NCI-H187 treated with DMSO at 0.1 percent for 48 hours (cell line): ENCODE data around the gene BRPF1.

Source experiments
- DNase-seq: peaks from one replicate; lab custom pipeline; 2025; lab: John Stamatoyannopoulos, UW

BRPF1 gene

DNA sequence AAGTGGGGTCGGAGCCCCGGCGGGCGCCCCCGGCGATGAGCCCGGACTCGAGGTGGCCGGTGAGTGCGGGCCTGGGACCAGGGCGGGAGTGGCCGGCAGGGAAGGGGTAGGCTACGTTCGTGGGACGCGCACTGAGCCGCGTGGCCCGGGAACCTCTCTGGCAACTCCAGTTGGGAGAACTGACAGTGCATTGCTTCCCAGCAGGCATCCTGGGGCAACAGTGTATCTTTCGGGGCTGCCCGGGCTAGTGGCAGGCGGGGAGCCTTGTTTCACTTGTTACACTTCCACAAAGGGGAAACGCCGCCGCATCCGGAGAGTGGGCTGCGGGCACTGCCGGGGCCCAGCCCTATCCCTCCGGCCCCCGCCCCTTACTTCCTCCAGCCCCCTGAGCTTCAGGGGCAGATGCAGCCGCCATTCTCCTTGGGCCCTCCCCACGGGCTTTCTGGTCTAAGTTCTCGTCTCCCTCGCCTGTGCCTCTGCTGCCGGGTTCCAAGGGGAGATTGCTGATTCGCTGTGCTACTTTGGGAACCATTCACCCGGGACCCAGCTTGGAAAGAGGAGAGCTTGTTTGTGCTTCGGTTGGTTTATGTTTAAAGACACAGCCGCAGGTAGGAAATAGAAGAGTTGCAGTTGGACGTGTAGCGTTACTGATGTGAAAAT, 675 bp downstream of the BRPF1 start:
- no peak for DNase-seq

DNA sequence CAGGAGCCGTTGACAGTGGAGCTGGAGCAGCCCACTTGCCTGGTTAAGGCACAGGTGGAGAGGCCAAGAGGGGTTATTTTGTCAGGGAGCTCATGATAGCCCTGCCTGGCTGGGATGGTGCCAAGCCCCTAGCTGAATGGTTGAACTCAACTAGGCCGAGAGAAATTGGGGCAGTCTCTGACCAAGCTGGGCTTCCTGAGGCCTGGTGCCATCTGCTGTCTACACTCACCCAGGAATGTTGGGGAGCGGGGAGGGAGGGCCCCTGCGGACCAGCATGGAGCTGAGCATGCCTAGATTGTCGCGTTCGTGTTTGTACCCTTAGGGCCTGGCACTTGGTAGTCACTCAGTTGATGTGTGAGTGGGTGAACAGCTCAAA, 1.2 kb downstream of the BRPF1 start:
- no peak for DNase-seq

DNA sequence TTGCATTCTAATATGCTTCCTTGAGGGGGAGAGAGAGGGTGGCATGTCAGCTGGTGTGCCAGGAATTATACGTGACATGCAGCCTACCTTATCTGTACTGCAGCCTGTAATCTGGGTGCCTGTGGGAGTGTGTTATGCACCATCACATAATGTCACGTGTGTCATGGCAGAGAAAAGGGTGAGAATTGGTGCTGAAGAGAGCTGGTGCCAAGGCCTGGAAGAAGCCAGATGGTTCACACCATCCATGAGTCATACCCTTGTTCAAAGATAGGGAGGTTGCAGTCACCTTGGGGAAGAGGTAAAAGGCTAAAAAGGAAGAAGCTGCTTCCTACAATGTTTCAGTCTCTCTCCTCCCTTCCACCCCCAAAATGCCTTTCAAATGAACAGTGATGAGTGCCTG, 5.3 kb downstream of the BRPF1 start:
- no peak for DNase-seq

DNA sequence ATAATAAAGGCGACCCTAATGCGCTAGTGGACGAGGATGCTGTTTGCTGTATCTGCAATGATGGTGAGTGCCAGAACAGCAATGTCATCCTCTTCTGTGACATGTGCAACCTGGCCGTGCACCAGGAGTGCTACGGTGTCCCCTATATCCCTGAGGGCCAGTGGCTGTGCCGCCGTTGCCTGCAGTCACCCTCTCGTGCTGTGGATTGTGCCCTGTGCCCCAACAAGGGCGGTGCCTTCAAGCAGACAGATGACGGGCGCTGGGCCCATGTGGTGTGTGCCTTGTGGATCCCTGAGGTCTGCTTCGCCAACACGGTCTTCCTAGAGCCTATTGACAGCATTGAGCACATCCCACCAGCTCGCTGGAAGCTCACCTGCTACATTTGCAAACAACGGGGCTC, 7.6 kb downstream of the BRPF1 start:
- no peak for DNase-seq

DNA sequence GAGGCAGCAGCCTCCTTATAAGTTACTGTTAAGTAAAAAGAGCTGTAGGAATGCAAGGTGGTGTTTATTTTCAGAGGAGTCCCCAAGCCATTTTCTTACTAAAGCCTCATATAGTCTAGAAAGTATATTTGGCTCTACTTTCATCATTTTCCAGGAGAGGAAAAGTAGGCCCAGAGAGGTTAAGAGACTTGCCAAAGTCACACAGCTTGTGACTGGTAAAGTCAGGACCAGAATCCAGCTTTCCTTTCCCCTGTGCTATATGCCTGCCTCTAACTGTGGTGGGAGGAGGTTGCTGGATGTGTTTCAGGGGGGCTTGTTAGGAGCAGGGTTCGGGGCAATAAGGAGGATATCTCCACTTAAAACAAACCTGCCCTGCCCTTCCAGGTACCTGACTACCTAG, 11.0 kb downstream of the BRPF1 start:
- no peak for DNase-seq

DNA sequence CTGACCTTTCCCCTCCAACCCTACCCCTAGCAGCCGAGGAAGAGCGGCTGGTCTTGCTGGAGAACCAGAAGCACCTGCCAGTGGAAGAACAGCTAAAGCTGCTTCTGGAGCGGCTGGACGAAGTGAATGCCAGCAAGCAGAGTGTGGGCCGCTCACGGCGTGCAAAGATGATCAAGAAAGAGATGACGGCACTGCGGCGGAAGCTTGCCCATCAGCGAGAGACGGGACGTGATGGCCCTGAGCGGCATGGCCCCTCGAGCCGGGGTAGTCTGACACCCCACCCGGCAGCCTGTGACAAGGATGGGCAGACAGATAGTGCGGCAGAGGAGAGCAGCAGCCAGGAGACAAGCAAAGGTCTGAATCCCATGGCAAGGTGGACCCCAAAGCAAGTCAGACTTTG, 12.0 kb downstream of the BRPF1 start:
- DNase-seq, result no peak

DNA sequence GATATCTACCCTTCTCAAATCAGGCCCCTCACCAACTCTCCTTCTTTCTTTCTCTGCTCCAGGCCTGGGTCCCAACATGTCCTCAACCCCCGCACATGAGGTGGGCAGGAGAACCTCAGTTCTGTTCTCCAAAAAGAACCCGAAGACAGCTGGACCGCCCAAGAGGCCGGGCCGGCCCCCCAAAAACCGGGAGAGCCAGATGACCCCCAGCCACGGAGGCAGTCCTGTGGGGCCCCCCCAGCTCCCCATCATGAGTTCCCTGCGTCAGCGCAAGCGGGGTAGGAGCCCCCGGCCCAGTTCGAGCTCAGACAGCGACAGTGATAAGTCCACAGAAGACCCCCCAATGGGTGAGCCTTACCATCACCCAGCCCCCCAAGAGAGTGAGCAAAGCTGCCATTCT, 12.6 kb downstream of the BRPF1 start:
- no peak for DNase-seq

DNA sequence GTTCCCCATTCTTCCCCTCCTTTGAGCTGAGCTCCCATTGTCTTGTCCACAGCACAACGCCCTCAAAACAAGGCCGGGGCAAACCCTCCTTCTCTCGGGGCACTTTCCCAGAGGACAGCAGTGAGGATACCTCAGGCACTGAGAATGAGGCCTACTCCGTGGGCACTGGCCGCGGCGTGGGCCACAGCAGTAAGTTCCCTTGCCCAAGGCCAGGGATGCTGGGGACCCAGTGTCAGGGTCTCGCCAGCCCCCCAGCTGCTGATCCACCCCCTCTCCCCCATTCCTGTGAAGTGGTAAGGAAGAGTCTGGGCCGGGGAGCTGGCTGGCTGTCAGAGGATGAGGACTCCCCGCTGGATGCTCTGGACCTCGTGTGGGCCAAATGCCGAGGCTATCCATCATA, 14.0 kb downstream of the BRPF1 start:
- no peak for DNase-seq

DNA sequence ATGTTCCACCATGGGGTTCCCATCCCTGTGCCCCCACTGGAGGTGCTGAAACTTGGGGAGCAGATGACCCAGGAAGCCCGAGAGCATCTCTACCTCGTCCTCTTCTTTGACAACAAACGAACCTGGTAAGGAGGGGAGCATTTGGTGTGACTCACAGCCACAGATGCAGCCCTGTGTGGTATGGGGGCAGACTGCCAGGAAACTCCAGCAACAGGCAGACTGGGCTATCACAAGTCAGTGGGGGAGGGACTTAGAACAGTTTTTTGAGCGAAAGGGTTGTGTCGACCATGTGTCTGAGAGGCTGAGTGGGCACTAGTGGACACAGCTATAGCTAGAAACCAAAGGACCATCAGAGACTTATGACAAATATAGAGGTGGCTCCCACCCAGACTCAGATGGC, 14.8 kb downstream of the BRPF1 start:
- no peak for DNase-seq

DNA sequence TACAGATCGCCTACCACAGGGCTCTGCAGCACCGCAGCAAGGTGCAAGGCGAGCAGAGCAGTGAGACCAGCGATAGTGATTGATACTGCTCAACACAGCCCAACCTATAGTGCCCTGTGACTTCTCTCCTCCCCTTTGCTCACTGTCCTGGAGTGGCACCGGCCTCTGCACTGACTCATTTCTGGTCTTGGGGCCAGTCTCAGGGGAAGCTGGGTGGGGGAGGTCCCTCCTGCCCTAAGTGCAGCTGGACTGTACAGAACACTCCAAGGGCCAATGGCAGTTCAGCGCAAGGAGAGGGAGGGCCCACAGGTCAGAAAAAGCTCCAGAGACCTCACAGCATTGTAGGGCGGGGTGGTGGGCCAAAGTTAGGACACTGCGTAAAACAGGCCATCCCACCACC, 15.7 kb downstream of the BRPF1 start:
- DNase-seq, result no peak

DNA sequence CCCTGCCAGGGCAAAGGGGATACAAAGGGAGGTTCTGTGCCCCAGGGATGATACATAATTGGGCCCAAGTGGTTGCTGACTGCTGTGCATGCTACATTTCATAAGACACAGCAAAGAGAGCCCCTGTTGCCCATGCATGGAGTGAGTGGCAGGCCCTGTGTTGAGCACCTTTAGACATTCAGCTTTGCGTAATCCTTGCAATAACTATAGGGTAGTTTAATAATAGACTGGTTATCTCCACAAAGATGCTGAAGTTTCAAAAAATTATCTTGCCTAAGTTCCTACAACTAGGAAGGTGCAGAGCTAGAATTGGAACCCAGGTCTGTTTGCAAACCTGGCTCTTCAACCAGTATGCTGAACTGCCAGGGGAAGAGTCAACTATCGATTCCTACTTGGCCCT, 16.5 kb downstream of the BRPF1 start:
- no peak for DNase-seq

DNA sequence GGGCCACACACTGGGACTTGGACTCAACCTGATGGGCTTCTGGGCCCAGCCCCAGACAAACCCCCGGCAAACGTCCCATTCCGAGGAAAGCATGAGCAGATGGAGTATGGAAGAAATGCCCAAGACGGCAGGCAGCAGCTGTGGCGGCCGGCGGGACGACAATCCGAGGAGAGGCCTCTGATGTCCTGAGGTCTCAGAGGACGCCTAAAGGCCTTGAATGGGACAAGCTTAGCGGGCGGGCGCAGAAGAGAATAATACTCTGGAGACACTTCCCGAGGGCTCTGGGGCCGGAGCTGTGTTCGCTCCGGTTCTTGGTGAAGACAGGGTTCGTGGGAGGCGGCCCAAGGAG, 17.7 kb downstream of the BRPF1 start:
- no peak for DNase-seq

DNA sequence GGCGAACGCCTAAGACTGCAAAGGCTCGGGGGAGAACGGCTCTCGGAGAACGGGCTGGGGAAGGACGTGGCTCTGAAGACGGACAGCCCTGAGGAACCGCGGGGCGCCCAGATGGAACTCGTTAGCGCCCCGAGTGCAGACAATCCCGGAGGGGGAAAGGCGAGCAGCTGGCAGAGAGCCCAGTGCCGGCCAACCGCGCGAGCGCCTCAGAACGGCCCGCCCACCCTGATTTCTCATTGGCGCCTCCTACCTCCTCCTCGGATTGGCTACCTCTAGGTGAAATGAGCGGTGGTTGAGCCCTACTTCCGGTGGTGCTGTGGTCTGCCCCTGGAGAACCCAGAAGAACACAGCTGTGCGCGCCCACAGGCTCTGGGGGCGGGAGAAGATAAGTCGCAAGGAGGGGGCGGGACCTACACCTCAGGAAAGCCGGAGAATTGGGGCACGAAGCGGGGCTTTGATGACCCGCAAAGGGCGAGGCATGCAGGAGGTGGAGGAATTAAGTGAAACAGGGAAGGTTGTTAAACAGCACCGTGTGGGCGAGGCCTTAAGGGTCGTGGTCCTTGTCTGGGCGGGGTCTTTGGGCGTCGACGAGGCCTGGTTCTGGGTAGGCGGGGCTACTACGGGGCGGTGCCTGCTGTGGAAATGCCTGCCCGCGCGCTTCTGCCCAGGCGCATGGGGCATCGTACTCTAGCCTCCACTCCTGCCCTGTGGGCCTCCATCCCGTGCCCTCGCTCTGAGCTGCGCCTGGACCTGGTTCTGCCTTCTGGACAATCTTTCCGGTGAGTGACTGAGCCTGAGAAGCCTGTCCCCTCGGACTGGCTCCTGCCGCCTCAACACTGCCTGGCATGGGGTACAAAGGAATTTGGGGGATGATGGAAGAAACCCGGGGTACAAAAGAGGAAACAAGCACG, 18.4 kb downstream of the BRPF1 start, which contains the start of gene OGG1:
OGG1 (plus strand) TSS at position 308 of the 911 bp plus-strand sequence; CDS start at position 643, 335 bp downstream.
- DNase-seq, result peak; percentile 70

DNA sequence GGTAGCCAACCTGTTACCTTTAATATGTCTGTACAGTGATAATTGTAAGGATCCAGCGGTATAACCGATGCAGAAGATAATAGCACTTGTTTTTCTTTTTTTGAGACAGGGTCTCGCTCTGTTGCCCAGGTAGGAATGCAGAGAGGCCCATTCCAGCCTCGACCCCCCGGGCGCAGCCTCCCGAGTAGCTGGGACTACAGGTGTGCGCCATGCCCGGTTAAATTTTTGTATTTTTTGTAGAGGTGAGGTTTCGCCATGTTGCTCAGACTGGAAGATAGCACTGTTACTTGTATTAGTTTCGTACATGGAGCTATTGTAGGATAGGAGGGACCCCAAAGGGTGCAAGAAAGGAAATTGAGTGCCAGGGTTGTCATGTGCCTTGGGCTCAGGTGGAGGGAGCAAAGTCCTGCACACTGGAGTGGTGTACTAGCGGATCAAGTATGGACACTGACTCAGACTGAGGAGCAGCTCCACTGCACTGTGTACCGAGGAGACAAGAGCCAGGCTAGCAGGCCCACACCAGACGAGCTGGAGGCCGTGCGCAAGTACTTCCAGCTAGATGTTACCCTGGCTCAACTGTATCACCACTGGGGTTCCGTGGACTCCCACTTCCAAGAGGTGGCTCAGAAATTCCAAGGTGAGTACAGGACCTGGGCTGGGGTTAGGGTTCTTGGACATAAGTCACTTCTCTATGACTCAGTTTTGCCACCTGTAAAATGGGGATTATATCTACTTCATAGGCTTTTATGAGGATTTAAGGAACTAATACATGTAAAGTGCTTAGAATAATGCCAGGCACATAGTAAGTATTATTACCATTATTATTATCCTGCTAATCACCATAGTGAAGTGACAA, 19.2 kb downstream of the BRPF1 start:
- no peak for DNase-seq

DNA sequence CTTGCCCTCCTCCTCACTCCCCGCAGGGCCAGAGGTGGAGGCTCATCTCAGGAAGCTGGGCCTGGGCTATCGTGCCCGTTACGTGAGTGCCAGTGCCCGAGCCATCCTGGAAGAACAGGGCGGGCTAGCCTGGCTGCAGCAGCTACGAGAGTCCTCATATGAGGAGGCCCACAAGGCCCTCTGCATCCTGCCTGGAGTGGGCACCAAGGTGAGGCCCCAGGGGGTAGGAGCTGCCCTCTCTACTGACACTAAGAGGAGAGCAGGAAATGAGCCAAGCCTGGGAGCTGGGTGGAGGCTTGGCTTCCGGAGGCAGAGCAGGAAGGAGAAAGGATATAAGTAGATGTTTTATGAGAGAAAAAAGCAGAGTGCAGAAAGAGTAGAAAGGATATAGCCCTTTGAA, 23.1 kb downstream of the BRPF1 start:
- DNase-seq, result no peak

DNA sequence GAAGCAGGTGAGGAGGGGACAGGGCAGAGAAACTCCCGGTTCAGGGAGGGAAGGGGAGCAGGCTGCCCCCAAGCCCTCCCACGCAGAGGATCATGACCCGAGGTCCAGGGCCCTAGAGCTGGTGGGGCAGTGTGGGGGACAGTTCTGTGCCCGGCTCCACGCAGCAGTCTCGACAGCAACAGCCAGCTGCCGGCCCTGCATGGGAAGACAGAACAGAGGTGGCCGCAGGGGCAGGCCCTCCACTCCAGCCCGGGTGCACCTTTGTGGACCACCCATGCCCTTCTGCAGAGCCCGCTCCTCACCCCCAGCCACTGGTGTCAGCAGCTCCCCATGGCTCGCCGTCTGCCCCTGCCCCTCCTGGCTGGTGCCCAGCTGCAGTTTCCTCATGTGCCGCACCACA, 25.9 kb downstream of the BRPF1 start:
- DNase-seq, result no peak

DNA sequence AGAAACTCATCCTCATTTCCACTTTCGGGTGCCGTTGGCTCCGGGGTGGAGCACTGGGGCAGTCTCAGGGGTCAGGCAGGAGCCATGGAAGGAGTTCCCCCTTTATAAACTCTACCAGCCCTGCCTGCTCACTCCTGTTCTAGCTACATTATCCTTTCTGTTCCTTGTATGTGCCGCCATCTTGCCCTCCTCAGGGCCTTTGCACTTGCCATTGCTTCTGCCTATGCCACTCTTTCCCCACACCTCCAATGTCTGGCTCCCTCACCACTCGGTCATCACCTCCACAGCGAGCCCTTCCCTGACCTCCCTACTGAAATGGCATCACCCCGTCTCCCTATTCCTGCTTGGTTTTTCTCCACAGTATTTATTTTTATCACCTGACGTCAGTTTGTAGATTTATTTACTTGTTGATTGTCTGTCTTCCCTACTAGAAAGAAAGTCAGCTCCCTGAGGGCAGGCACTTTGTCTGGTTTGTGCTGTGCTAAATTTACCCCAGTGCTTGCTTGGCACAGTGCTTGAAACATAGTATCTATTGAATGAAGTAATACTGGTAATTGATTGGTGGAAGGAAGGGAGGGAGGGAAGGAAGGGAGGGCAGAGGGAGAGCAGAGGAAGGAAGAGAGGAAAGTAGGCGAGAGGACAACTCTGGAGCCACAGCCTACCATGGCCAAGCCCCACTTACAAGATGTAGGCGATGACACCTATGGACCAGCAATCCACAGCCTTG, 29.4 kb downstream of the BRPF1 start:
- DNase-seq, result no peak

DNA sequence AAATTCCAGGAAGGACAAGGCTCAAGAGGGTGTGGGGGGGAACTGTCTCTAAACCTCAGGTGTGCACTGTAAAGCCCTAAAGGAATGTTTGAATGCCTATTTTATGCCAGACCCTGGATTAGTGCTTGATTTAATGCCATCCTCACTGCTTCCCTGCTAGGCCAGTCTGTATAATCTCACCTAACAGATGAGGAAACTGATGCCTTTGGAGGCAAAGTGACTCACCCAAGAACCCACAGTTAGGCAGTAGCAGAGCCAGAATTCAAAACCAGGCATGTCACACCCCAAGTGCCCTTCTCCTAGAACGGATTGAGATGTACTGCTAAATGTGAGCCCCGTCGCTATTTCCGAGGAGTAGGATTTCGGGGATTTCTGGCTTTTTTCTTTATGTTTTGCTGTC, 30.4 kb downstream of the BRPF1 start:
- DNase-seq, result no peak

DNA sequence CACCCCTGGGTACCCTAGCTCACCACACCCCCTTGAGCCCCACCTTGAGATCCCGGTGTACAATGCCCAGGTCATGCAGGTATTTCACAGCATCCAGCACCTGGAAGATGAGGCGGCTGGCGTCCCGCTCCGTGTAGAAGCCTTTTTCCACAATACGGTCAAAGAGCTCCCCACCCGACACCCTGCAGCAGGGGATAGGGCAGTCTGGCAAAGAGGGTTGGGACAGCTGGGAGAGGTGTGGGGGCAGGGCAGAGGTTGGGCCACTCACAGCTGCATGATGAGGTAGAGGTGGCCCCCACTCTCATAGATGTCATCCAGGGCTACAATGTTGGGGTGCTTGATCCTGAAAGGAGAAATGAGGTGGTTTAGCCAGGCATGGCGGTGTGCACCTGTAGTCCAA, 31.3 kb downstream of the BRPF1 start:
- no peak for DNase-seq

DNA sequence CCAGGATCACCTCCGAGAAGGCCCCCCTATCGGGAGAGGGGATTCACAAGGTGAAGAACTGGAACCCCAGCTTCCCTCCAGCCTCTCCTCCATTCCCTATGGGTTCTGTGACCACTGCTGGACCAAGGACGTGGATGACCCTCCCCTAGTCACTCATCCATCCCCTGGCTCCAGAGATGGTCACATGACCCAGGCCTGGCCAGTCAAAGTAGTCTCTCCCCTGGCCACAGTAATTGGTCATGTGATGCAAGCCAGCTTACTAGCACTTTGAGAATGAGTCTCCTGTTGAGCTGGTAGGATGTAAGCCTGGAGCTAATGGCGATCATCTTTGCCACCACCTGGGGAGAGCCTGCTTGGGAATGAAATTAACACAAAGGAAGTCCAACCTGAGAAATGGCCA, 34.3 kb downstream of the BRPF1 start:
- DNase-seq, result no peak

DNA sequence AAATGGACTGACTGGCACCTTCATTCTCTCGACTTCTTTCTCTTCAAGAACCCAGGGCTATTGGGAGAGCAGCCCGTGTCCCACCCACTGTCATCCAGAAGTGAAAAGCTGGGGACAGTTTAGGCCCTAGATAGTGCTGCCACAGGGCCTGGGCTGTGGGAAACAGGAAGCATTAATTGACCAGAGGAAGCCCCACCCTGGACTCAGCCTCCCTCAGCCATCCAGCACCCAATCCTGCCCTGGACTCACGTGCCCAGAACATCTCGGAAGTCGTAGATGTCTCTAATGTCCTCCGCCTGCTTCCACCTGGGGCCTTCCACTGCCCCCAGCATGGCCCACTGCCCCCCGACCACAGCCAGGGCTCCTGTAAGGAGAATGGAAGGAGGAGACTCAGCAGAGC, 35.9 kb downstream of the BRPF1 start:
- no peak for DNase-seq

DNA sequence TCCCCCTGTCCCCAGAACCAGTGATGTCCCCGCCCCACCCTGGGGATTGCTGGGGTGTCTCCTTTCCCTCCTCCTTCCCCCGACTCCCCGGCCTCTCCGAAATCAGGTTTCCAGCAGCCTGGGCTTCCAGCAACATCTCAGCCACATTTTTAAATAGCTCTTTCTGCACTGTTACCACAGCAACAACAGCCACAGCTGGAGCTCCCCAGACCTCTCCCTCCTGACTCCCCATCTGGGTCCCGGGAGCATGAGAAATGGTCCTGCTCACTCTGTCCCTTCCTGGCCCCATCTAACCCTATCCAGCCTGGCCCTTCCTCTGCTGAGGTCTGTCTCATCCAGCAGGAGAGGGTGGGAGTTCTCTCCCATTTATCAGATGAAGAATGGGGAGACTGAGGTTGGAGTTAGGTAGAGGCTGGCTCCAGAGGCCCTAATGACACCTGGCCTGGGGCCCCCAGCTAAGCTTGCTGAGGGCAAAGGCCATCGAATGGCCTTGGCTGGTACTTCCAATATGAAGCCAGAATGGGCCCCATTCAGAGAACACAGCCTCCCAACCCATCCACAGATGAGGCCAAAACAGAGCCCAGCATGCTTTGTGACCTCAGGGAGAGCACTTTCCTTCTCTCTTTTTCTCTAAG, 36.7 kb downstream of the BRPF1 start:
- no peak for DNase-seq
